GM20000 (cell line): ENCODE measurements around the gene SPSB3.

Experiments
- DNase-seq: peaks from one replicate; pipeline ENCODE4 v3.0.0; 2012; ENCODE audit warnings: low spot score
- CTCF ChIP-seq: IDR thresholded peaks from 2 replicates; pipeline ENCODE4 v1.5.1; 2012; ENCODE audit warnings: mild to moderate bottlenecking, control low read depth; ENCODE audit errors: extremely low read depth, missing control alignments

SPSB3 gene

GRCh38 chr16:1762879-1763520, 19.4 kb downstream of the SPSB3 start:
- no peak for DNase-seq
- no peak for TF ChIP-seq CTCF

GRCh38 chr16:1762196-1762878, 20.0 kb downstream of the SPSB3 start:
- no peak for TF ChIP-seq CTCF

GRCh38 chr16:1761751-1762150, 20.6 kb downstream of the SPSB3 start:
- no peak for TF ChIP-seq CTCF
- DNase-seq: no peak

More at GRCh38 chr16:1762196-1762878, 20.0 kb downstream of the SPSB3 start:
- DNase-seq: no peak

GRCh38 chr16:1760911-1761310, 21.5 kb downstream of the SPSB3 start:
- no peak for TF ChIP-seq CTCF
- DNase-seq: no peak

- no peak for TF ChIP-seq CTCF
- DNase-seq: no peak
These were observed 22.9 kb downstream of the SPSB3 start for GRCh38 chr16:1759511-1759910.

- no peak for DNase-seq
These were observed 23.4 kb downstream of the SPSB3 start for GRCh38 chr16:1758923-1759322.

More at GRCh38 chr16:1758923-1759322, 23.4 kb downstream of the SPSB3 start:
- TF ChIP-seq CTCF: no peak
